HT1080 (cell line): ENCODE data around the gene DDX41. TPM values are rescaled to one million over a fixed set of nuclear protein-coding genes. Genes with fewer than 3 reads are reported as not detected.
"Not testable (repeated sequence)": the region's sequence is repeated elsewhere in the genome, so short reads cannot be mapped to it uniquely, and the experiment has no call there.

ENCODE experiments used
- DNase-seq: peaks from one replicate; pipeline ENCODE4 v3.0.0-alpha.2; 2015; ENCODE audit warnings: low read depth
- polyA plus RNA-seq, 2 experiments: library from polyadenylated mRNA; depleted of rRNA; stranded (reverse); fragments of >200 nt; gene quantifications; 2 replicates each; pipeline ENCODE4 v1.2.3, GENCODE V29; 2015
- total RNA-seq: library from RNA; depleted of rRNA; stranded (reverse); fragments of >200 nt; shearing (Covaris generic); gene quantifications from 2 replicates; pipeline ENCODE4 v1.2.3, GENCODE V29; 2014; rRNA removed

The DDX41 gene
- 131 and 135 TPM in 2 replicates for total RNA-seq
- 81.3 and 83.7 TPM in 2 replicates for polyA plus RNA-seq (2015; cell fraction: cytosol; rRNA removed)
- polyA plus RNA-seq (2015; cell fraction: nucleus; rRNA removed) = 126 and 133 TPM in 2 replicates

- DNase-seq = peak; percentile 99
These were observed at the start of gene DDX41 for GRCh38 chr5:177516601-177517568. TSS of gene DDX41 (minus strand) at chr5:177516961. CDS start at chr5:177516945, 16 bp downstream.

GRCh38 chr5:177565046-177565445 lies 48.3 kb upstream of the DDX41 start:
- no peak for DNase-seq

- not testable (repeated sequence) for DNase-seq
These were observed 42.7 kb upstream of the DDX41 start for GRCh38 chr5:177559446-177559941.

- no peak for DNase-seq
These were observed 41.0 kb upstream of the DDX41 start for GRCh38 chr5:177557796-177558195.

- peak; percentile 43 for DNase-seq
These were observed 40.4 kb upstream of the DDX41 start for GRCh38 chr5:177557041-177557647.

- DNase-seq = no peak
These were observed 38.9 kb upstream of the DDX41 start for GRCh38 chr5:177555665-177556064.

GRCh38 chr5:177555228-177555627 lies 38.5 kb upstream of the DDX41 start:
- DNase-seq = no peak

GRCh38 chr5:177554474-177555111 lies 37.8 kb upstream of the DDX41 start, which contains the start of gene FAM193B:
TSS of gene FAM193B (minus strand) at chr5:177554563. CDS start at chr5:177554458, 105 bp downstream.
- peak; percentile 89 for DNase-seq

- no peak for DNase-seq
These were observed 37.1 kb upstream of the DDX41 start for GRCh38 chr5:177553671-177554429.

GRCh38 chr5:177552839-177553455 lies 36.2 kb upstream of the DDX41 start:
- no peak for DNase-seq

GRCh38 chr5:177550122-177550521 lies 33.4 kb upstream of the DDX41 start:
- DNase-seq = no peak

GRCh38 chr5:177548495-177548894 lies 31.7 kb upstream of the DDX41 start:
- DNase-seq = no peak

- no peak for DNase-seq
These were observed 31.0 kb upstream of the DDX41 start for GRCh38 chr5:177547736-177548135.

GRCh38 chr5:177546258-177546741 lies 29.5 kb upstream of the DDX41 start:
- peak; percentile 98 for DNase-seq

GRCh38 chr5:177545487-177546257 lies 28.9 kb upstream of the DDX41 start:
- DNase-seq = no peak

GRCh38 chr5:177542816-177543465 lies 26.2 kb upstream of the DDX41 start:
- DNase-seq = no peak

- no peak for DNase-seq
These were observed 23.7 kb upstream of the DDX41 start for GRCh38 chr5:177540438-177540837.

- no peak for DNase-seq
These were observed 22.6 kb upstream of the DDX41 start for GRCh38 chr5:177539411-177539810.

GRCh38 chr5:177538876-177539275 lies 22.1 kb upstream of the DDX41 start:
- no peak for DNase-seq
